ENCODE data around the gene AKR1B1.

Gene AKR1B1

GRCh38 chr7:134472572-134473244 is 13.8 kb upstream of the AKR1B1 start:
- H3K4me3 ChIP-seq (replicated peaks; ENCODE audit: low read depth, low read length) = no peak overlapping the region
- DNase-seq (ENCODE audit: extremely low read depth, low read depth) = no peak
- no peak for TF ChIP-seq CTCF (IDR thresholded peaks at IDR 0.05; ENCODE audit: low read depth, low read length, missing control alignments)

- DNase-seq (ENCODE audit: extremely low read depth, low read depth) = no peak
- no peak for TF ChIP-seq CTCF (IDR thresholded peaks at IDR 0.05; ENCODE audit: low read depth, low read length, missing control alignments)
Measured at GRCh38 chr7:134470864-134471263, 12.0 kb upstream of the AKR1B1 start.

GRCh38 chr7:134469622-134470021 is 10.7 kb upstream of the AKR1B1 start:
- H3K4me3 ChIP-seq (replicated peaks; ENCODE audit: low read depth, low read length) = no peak overlapping the region
- TF ChIP-seq CTCF (IDR thresholded peaks at IDR 0.05; ENCODE audit: low read depth, low read length, missing control alignments) = no peak
- DNase-seq (ENCODE audit: extremely low read depth, low read depth) = no peak

More at GRCh38 chr7:134470864-134471263, 12.0 kb upstream of the AKR1B1 start:
- no peak overlapping the region for H3K4me3 ChIP-seq (replicated peaks; ENCODE audit: low read depth, low read length)

GRCh38 chr7:134468475-134468874 is 9.6 kb upstream of the AKR1B1 start:
- TF ChIP-seq CTCF (IDR thresholded peaks at IDR 0.05; ENCODE audit: low read depth, low read length, missing control alignments) = no peak
- no peak overlapping the region for H3K4me3 ChIP-seq (replicated peaks; ENCODE audit: low read depth, low read length)
- DNase-seq (ENCODE audit: extremely low read depth, low read depth) = no peak

GRCh38 chr7:134468054-134468453 is 9.2 kb upstream of the AKR1B1 start:
- no peak overlapping the region for H3K4me3 ChIP-seq (replicated peaks; ENCODE audit: low read depth, low read length)
- TF ChIP-seq CTCF (IDR thresholded peaks at IDR 0.05; ENCODE audit: low read depth, low read length, missing control alignments) = no peak
- no peak for DNase-seq (ENCODE audit: extremely low read depth, low read depth)

- H3K4me3 ChIP-seq (replicated peaks; ENCODE audit: low read depth, low read length) = no peak overlapping the region
- DNase-seq (ENCODE audit: extremely low read depth, low read depth) = no peak
- no peak for TF ChIP-seq CTCF (IDR thresholded peaks at IDR 0.05; ENCODE audit: low read depth, low read length, missing control alignments)
Measured at GRCh38 chr7:134465491-134465890, 6.6 kb upstream of the AKR1B1 start.

- no peak for DNase-seq (ENCODE audit: extremely low read depth, low read depth)
- H3K4me3 ChIP-seq (replicated peaks; ENCODE audit: low read depth, low read length) = no peak overlapping the region
- TF ChIP-seq CTCF (IDR thresholded peaks at IDR 0.05; ENCODE audit: low read depth, low read length, missing control alignments) = no peak
Measured at GRCh38 chr7:134464496-134464895, 5.6 kb upstream of the AKR1B1 start.
